Transverse colon (tissue), 3 donors: ENCODE measurements around the gene OS9.

Experiments
- EP300 ChIP-seq: sonication (generic); formaldehyde crosslinking; IDR thresholded peaks from one replicate; pipeline ENCODE4 v1.6.1; 2017; ENCODE audit warnings: antibody characterized with exemption, low read depth
- POLR2A ChIP-seq: fragments of 450-650 bp; IDR thresholded peaks from one replicate; pipeline ENCODE4 v1.6.1; 2016; ENCODE audit warnings: antibody characterized with exemption, mild to moderate bottlenecking, moderate library complexity
- TF ChIP-seq, protein P1 (sequence below), 5 experiments: fragments of 200-600 bp in 3 of 5; fragments of 450-650 bp in 2 of 5; sonication (generic) in 3 of 5; IDR thresholded peaks; 1 replicate in 2 of 5; 2 replicates in 3 of 5; pipeline ENCODE4 v1.5.1; 2016 to 2017; ENCODE audit warnings: antibody characterized with exemption in 5 of 5, inconsistent platforms in 3 of 5, mild to moderate bottlenecking in 2 of 5, moderate library complexity in 1 of 5

DNA sequence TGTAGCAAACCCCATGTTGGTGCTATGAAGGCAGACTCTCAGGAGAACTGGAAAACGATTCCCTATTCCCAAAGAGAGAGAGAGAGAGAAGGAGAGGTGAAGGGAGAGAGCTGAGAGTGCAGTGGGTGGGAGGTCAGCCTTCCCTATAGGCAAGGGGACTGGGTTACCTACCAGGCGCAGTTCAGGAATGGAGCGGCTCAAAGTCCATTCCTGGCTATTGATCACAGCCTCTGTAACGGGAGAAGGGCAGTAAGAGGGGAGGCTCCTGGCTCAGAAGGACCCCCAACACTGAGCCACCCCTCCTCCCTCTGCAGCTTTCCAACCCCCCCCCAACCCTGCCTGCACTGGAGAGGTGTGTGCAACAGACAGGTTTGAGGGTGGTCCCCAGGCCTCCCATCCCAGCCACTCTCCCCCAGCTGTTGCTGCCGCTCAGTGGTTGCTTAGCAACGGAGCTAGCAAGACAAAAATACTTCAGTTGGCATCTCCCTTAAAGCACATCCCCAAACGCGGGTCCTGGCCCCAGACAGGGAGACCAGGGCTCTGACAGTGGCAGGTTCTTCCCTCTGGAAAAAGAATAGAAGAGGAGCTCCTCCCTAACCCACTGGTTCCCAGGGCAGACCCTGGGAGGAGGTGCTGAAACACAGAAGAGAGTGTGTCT lies 41.4 kb downstream of the OS9 start:
- TF ChIP-seq, protein P1, sequence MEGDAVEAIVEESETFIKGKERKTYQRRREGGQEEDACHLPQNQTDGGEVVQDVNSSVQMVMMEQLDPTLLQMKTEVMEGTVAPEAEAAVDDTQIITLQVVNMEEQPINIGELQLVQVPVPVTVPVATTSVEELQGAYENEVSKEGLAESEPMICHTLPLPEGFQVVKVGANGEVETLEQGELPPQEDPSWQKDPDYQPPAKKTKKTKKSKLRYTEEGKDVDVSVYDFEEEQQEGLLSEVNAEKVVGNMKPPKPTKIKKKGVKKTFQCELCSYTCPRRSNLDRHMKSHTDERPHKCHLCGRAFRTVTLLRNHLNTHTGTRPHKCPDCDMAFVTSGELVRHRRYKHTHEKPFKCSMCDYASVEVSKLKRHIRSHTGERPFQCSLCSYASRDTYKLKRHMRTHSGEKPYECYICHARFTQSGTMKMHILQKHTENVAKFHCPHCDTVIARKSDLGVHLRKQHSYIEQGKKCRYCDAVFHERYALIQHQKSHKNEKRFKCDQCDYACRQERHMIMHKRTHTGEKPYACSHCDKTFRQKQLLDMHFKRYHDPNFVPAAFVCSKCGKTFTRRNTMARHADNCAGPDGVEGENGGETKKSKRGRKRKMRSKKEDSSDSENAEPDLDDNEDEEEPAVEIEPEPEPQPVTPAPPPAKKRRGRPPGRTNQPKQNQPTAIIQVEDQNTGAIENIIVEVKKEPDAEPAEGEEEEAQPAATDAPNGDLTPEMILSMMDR (IDR thresholded peaks at IDR 0.05), result no peak
- no peak for TF ChIP-seq POLR2A
- TF ChIP-seq EP300, result no peak
